Measurements from ENCODE around the gene MICALL1. TPM values are rescaled to one million over a fixed set of nuclear protein-coding genes. Genes with fewer than 3 reads are reported as not detected.
A peak's percentile ranks its signal among the peaks of the same experiment; 100 is the strongest.

Gene MICALL1
- total RNA-seq, 1 donor from 2014 or later, result 5.0 TPM

GRCh38 chr22:37922191-37922590 is 16.1 kb downstream of the MICALL1 start:
- H3K79me2 ChIP-seq (ENCODE audit: low read depth), result no peaks in the 10 kb centered on the region
- no peak for DNase-seq (ENCODE audit: low spot score)
- no peaks in the 10 kb centered on the region for H3K4me1 Mint-ChIP-seq
- H3K36me3 ChIP-seq, result no peaks in the 10 kb centered on the region
- no peak overlapping the region for H3K4me2 ChIP-seq
- TF ChIP-seq CTCF (IDR thresholded peaks at IDR 0.05) (no peak), EZH2 (IDR thresholded peaks at IDR 0.05) (no peak), EZH2phosphoT487 (IDR thresholded peaks at IDR 0.05) (no peak)
- no peaks in the 10 kb centered on the region for H4K20me1 ChIP-seq (ENCODE audit: low read depth)
- no peak overlapping the region for H3K4me3 ChIP-seq
- no peaks in the 10 kb centered on the region for H3K4me1 ChIP-seq
- H3K36me3 Mint-ChIP-seq, result peaks cover 2% of the 10 kb centered on the region
- H3K9me3 Mint-ChIP-seq, result no peaks in the 10 kb centered on the region
- H2AFZ ChIP-seq (replicated peaks), result no peak overlapping the region
- no peaks in the 10 kb centered on the region for H3F3A ChIP-seq (ENCODE audit: low read depth)
- H3K9ac ChIP-seq, result no peak overlapping the region
- H3K27ac Mint-ChIP-seq, result no peak overlapping the region
- no peak overlapping the region for H3K4me3 Mint-ChIP-seq
- H3K27ac ChIP-seq, result no peak overlapping the region
- peaks cover 3% of the 10 kb centered on the region for H3K27me3 Mint-ChIP-seq (ENCODE audit: insufficient read depth, low read depth)
- no peaks in the 10 kb centered on the region for H3K27me3 ChIP-seq
- no peaks in the 10 kb centered on the region for H3K9me3 ChIP-seq (ENCODE audit: low read depth)

GRCh38 chr22:37923927-37924326 is 17.8 kb downstream of the MICALL1 start:
- TF ChIP-seq EZH2 (IDR thresholded peaks at IDR 0.05) (no peak), CTCF (IDR thresholded peaks at IDR 0.05) (no peak), EZH2phosphoT487 (IDR thresholded peaks at IDR 0.05) (no peak)
- H3K36me3 Mint-ChIP-seq, result peaks cover 7% of the 10 kb centered on the region
- Histone ChIP-seq H3K4me2 (no peak overlapping the region), H3K9me3 (ENCODE audit: low read depth) (no peaks in the 10 kb centered on the region), H3K4me3 (no peak overlapping the region), H2AFZ (replicated peaks) (no peak overlapping the region), H3K36me3 (no peaks in the 10 kb centered on the region), H3F3A (ENCODE audit: low read depth) (no peaks in the 10 kb centered on the region), H3K4me1 (no peaks in the 10 kb centered on the region), H3K79me2 (ENCODE audit: low read depth) (no peaks in the 10 kb centered on the region), H3K27me3 (no peaks in the 10 kb centered on the region), H4K20me1 (ENCODE audit: low read depth) (no peaks in the 10 kb centered on the region), H3K27ac (no peak overlapping the region), H3K9ac (no peak overlapping the region)
- no peak overlapping the region for H3K4me3 Mint-ChIP-seq
- H3K27ac Mint-ChIP-seq, result peak overlapping the region; percentile 33
- no peaks in the 10 kb centered on the region for H3K9me3 Mint-ChIP-seq
- H3K4me1 Mint-ChIP-seq, result no peaks in the 10 kb centered on the region
- H3K27me3 Mint-ChIP-seq (ENCODE audit: insufficient read depth, low read depth), result peaks cover 3% of the 10 kb centered on the region
- DNase-seq (ENCODE audit: low spot score), result no peak

GRCh38 chr22:37924386-37925065 is 18.4 kb downstream of the MICALL1 start:
- H3K27me3 Mint-ChIP-seq (ENCODE audit: insufficient read depth, low read depth), result peaks cover 3% of the 10 kb centered on the region
- H3F3A ChIP-seq (ENCODE audit: low read depth), result no peaks in the 10 kb centered on the region
- no peaks in the 10 kb centered on the region for H3K27me3 ChIP-seq
- no peaks in the 10 kb centered on the region for H3K79me2 ChIP-seq (ENCODE audit: low read depth)
- H3K36me3 ChIP-seq, result no peaks in the 10 kb centered on the region
- no peak overlapping the region for H3K27ac ChIP-seq
- no peak overlapping the region for H2AFZ ChIP-seq (replicated peaks)
- H3K27ac Mint-ChIP-seq, result no peak overlapping the region
- H3K4me3 ChIP-seq, result no peak overlapping the region
- H3K4me1 ChIP-seq, result no peaks in the 10 kb centered on the region
- no peaks in the 10 kb centered on the region for H3K4me1 Mint-ChIP-seq
- no peak for DNase-seq (ENCODE audit: low spot score)
- H3K4me2 ChIP-seq, result no peak overlapping the region
- TF ChIP-seq EZH2 (IDR thresholded peaks at IDR 0.05), result no peak
- TF ChIP-seq CTCF (IDR thresholded peaks at IDR 0.05), result no peak
- TF ChIP-seq EZH2phosphoT487 (IDR thresholded peaks at IDR 0.05), result no peak
- no peaks in the 10 kb centered on the region for H3K9me3 Mint-ChIP-seq
- peaks cover 10% of the 10 kb centered on the region for H3K36me3 Mint-ChIP-seq
- no peaks in the 10 kb centered on the region for H4K20me1 ChIP-seq (ENCODE audit: low read depth)
- no peak overlapping the region for H3K4me3 Mint-ChIP-seq
- no peaks in the 10 kb centered on the region for H3K9me3 ChIP-seq (ENCODE audit: low read depth)
- H3K9ac ChIP-seq, result no peak overlapping the region
